ENCODE results near the gene WNK3. TPM values are rescaled to one million over a fixed set of nuclear protein-coding genes. Genes with fewer than 3 reads are reported as not detected.

WNK3 gene
- total RNA-seq, 1 donor from 2014 or later: 50.2 TPM

DNA sequence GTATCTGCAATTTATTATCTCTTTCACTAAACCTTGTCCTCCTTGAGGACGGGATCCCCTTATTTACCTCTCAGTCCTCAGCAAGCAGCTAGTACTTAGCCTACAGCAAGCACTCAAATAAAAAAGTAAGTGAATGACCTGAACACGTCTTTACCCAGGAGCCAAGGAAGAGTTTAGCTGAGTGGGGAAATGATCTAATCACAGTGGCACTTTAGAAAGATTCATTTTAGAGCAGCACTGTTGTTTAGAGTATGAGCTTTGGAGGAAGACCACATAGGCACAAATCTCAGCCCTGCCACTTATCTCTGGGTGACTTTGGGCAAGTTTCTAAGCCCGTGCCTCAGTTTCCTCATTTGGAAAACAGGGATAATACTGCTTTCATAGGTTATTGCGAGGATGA lies 177.4 kb downstream of the WNK3 start:
- Histone ChIP-seq H4K20me1 (ENCODE audit: low read depth) (peaks cover 18% of the 10 kb centered on the region), H3K27me3 (no peaks in the 10 kb centered on the region), H3K79me2 (ENCODE audit: low read depth) (peaks cover 72% of the 10 kb centered on the region), H3K9me3 (ENCODE audit: low read depth) (no peaks in the 10 kb centered on the region), H3F3A (ENCODE audit: low read depth) (no peaks in the 10 kb centered on the region), H3K27ac (no peak overlapping the region), H3K4me1 (peaks cover 15% of the 10 kb centered on the region), H2AFZ (replicated peaks) (no peak overlapping the region), H3K4me2 (peak overlapping the region; percentile 78), H3K4me3 (peak overlapping the region; percentile 75), H3K36me3 (no peaks in the 10 kb centered on the region), H3K9ac (no peak overlapping the region)
- Mint-ChIP-seq H3K36me3 (peaks cover 8% of the 10 kb centered on the region), H3K27me3 (ENCODE audit: insufficient read depth, low read depth) (peaks cover 4% of the 10 kb centered on the region), H3K4me3 (peak overlapping the region; percentile 4), H3K9me3 (no peaks in the 10 kb centered on the region), H3K27ac (no peak overlapping the region), H3K4me1 (peaks cover 24% of the 10 kb centered on the region)
- TF ChIP-seq EZH2 (IDR thresholded peaks at IDR 0.05): no peak
- TF ChIP-seq, protein P1, sequence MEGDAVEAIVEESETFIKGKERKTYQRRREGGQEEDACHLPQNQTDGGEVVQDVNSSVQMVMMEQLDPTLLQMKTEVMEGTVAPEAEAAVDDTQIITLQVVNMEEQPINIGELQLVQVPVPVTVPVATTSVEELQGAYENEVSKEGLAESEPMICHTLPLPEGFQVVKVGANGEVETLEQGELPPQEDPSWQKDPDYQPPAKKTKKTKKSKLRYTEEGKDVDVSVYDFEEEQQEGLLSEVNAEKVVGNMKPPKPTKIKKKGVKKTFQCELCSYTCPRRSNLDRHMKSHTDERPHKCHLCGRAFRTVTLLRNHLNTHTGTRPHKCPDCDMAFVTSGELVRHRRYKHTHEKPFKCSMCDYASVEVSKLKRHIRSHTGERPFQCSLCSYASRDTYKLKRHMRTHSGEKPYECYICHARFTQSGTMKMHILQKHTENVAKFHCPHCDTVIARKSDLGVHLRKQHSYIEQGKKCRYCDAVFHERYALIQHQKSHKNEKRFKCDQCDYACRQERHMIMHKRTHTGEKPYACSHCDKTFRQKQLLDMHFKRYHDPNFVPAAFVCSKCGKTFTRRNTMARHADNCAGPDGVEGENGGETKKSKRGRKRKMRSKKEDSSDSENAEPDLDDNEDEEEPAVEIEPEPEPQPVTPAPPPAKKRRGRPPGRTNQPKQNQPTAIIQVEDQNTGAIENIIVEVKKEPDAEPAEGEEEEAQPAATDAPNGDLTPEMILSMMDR (IDR thresholded peaks at IDR 0.05): no peak
- TF ChIP-seq EZH2phosphoT487 (IDR thresholded peaks at IDR 0.05): no peak
- DNase-seq (ENCODE audit: low spot score): no peak

DNA sequence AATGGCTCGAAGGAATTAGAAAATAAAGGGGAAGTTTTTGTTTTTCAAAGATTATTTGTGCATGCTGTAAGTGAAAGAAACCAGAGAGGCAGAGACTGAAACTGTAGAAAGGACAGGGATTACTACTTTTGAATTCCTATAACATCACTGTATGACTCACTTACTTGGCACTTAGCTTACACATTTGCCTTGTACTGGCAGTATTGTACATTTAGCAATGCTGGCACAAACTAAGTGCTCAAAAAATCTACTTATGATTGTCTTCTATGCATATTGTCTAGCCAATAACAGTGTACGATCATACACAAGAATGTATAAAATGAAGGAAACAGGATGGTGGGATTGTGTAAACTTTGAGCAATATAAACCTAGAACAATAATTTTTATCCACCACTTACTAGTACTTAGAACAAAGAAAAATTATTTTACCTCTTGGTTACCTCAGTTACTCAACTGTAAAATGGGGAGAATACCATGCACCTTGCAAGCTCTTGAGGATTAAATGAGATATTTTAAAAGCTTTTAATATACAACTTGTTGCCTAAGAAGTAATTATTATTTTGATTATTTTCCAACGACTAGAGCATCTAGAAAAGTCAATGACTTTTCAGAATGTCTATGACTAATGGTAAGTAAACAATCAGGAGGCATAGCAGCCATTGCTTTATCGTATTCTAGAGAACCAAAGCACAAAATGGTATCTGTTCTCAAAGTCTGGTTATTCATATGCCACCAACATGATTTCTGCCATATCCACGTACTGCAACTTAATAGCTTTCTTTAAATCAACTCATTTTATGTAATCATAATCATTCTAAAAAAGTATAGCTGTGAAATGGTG lies 179.5 kb downstream of the WNK3 start:
- TF ChIP-seq EZH2 (IDR thresholded peaks at IDR 0.05): no peak
- TF ChIP-seq, protein P1 (IDR thresholded peaks at IDR 0.05): no peak
- no peak for TF ChIP-seq EZH2phosphoT487 (IDR thresholded peaks at IDR 0.05)
- Mint-ChIP-seq H3K9me3 (no peaks in the 10 kb centered on the region), H3K27me3 (ENCODE audit: insufficient read depth, low read depth) (no peaks in the 10 kb centered on the region), H3K4me3 (no peak overlapping the region), H3K36me3 (peaks cover 14% of the 10 kb centered on the region), H3K27ac (no peak overlapping the region), H3K4me1 (peaks cover 21% of the 10 kb centered on the region)
- peaks cover 18% of the 10 kb centered on the region for H4K20me1 ChIP-seq (ENCODE audit: low read depth)
- H3K27me3 ChIP-seq: no peaks in the 10 kb centered on the region
- no peak overlapping the region for H3K27ac ChIP-seq
- no peak for DNase-seq (ENCODE audit: low spot score)
- peaks cover 84% of the 10 kb centered on the region for H3K79me2 ChIP-seq (ENCODE audit: low read depth)
- H3K36me3 ChIP-seq: no peaks in the 10 kb centered on the region
- no peak overlapping the region for H3K4me2 ChIP-seq
- H3F3A ChIP-seq (ENCODE audit: low read depth): no peaks in the 10 kb centered on the region
- no peaks in the 10 kb centered on the region for H3K9me3 ChIP-seq (ENCODE audit: low read depth)
- H3K4me3 ChIP-seq: no peak overlapping the region
- peaks cover 15% of the 10 kb centered on the region for H3K4me1 ChIP-seq
- no peak overlapping the region for H2AFZ ChIP-seq (replicated peaks)
- no peak overlapping the region for H3K9ac ChIP-seq

DNA sequence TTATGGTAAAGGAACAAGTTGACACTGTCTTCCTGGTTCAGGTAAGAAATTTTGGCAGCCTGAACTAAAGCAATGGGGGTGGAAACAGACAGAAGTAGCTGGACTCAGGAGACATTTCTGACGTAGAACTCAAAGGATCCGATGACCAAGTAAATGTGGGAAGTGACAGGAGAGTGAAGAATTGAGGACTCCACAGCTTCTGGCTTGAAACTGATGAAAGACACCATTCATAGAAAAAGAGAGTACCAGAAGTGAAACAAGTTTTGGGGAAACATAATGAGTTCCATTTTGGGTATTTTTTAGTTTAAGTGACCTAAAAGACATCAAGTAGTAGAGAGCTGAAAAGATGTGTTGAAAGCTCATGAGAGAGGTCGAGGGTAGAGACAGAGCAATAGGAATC lies 180.5 kb downstream of the WNK3 start:
- Histone ChIP-seq H3F3A (ENCODE audit: low read depth) (no peaks in the 10 kb centered on the region), H3K9me3 (ENCODE audit: low read depth) (no peaks in the 10 kb centered on the region), H3K27ac (no peak overlapping the region), H3K9ac (no peak overlapping the region), H3K27me3 (no peaks in the 10 kb centered on the region), H4K20me1 (ENCODE audit: low read depth) (peaks cover 18% of the 10 kb centered on the region), H3K4me2 (no peak overlapping the region), H3K36me3 (no peaks in the 10 kb centered on the region), H3K4me3 (no peak overlapping the region), H2AFZ (replicated peaks) (no peak overlapping the region), H3K79me2 (ENCODE audit: low read depth) (peaks cover 77% of the 10 kb centered on the region), H3K4me1 (peaks cover 15% of the 10 kb centered on the region)
- DNase-seq (ENCODE audit: low spot score): no peak
- Mint-ChIP-seq H3K36me3 (peaks cover 14% of the 10 kb centered on the region), H3K27ac (no peak overlapping the region), H3K4me3 (no peak overlapping the region), H3K4me1 (peaks cover 21% of the 10 kb centered on the region), H3K9me3 (no peaks in the 10 kb centered on the region), H3K27me3 (ENCODE audit: insufficient read depth, low read depth) (no peaks in the 10 kb centered on the region)
- TF ChIP-seq EZH2phosphoT487 (IDR thresholded peaks at IDR 0.05): no peak
- no peak for TF ChIP-seq EZH2 (IDR thresholded peaks at IDR 0.05)
- TF ChIP-seq, protein P1 (IDR thresholded peaks at IDR 0.05): no peak
